ENCODE data around the gene ASPDH.
"Not testable (repeated sequence)": the region's sequence is repeated elsewhere in the genome, so short reads cannot be mapped to it uniquely, and the experiment has no call there.

ASPDH gene

GRCh38 chr19:50476224-50476906, 37.3 kb downstream of the ASPDH start, which contains the start of the genes EMC10 and GARIN5A:
TSS of gene EMC10 (plus strand) at chr19:50476507. CDS start at chr19:50476545, 38 bp downstream.
TSS of gene GARIN5A (minus strand) at chr19:50476848. CDS start at chr19:50476388, 460 bp downstream.
- DNase-seq, result peak; percentile 98

- no peak for DNase-seq
These were observed 37.9 kb downstream of the ASPDH start for GRCh38 chr19:50475736-50476223.

- DNase-seq, result no peak
These were observed 38.6 kb downstream of the ASPDH start for GRCh38 chr19:50475101-50475568.

- DNase-seq, result not testable (repeated sequence)
These were observed 40.4 kb downstream of the ASPDH start for GRCh38 chr19:50473336-50473735.

GRCh38 chr19:50468818-50469217, 44.9 kb downstream of the ASPDH start:
- no peak for DNase-seq

GRCh38 chr19:50467566-50467965, 46.1 kb downstream of the ASPDH start:
- DNase-seq, result no peak

GRCh38 chr19:50466706-50467039, 47.0 kb downstream of the ASPDH start:
- no peak for DNase-seq

- peak; percentile 74 for DNase-seq
These were observed 47.6 kb downstream of the ASPDH start for GRCh38 chr19:50465986-50466705.

- no peak for DNase-seq
These were observed 48.7 kb downstream of the ASPDH start for GRCh38 chr19:50465000-50465399.

- peak; percentile 22 for DNase-seq
These were observed 49.4 kb downstream of the ASPDH start for GRCh38 chr19:50464348-50464747.

GRCh38 chr19:50462970-50463369, 50.7 kb downstream of the ASPDH start:
- no peak for DNase-seq

Measured in NCI-H146 (cell line).